ENCODE measurements around the gene DEPP1.

GRCh38 chr10:45005284-45005683 lies 26.7 kb upstream of the DEPP1 start:
- TF ChIP-seq, protein P1, sequence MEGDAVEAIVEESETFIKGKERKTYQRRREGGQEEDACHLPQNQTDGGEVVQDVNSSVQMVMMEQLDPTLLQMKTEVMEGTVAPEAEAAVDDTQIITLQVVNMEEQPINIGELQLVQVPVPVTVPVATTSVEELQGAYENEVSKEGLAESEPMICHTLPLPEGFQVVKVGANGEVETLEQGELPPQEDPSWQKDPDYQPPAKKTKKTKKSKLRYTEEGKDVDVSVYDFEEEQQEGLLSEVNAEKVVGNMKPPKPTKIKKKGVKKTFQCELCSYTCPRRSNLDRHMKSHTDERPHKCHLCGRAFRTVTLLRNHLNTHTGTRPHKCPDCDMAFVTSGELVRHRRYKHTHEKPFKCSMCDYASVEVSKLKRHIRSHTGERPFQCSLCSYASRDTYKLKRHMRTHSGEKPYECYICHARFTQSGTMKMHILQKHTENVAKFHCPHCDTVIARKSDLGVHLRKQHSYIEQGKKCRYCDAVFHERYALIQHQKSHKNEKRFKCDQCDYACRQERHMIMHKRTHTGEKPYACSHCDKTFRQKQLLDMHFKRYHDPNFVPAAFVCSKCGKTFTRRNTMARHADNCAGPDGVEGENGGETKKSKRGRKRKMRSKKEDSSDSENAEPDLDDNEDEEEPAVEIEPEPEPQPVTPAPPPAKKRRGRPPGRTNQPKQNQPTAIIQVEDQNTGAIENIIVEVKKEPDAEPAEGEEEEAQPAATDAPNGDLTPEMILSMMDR (conservative IDR thresholded peaks at IDR 0.05; ENCODE audit: low read depth, low read length), result no peak
- TF ChIP-seq EZH2 (IDR thresholded peaks at IDR 0.05; ENCODE audit: borderline replicate concordance, low read depth, low read length, poor library complexity, severe bottlenecking), result no peak

Measured in A673 (cell line).